A673 (cell line): ENCODE measurements around the gene PTPRK. TPM values are rescaled to one million over a fixed set of nuclear protein-coding genes. Genes with fewer than 3 reads are reported as not detected.

Experiments
- BruUV-seq: library from RNA; stranded (reverse); fragments of 400-500 nt; replicated peaks from 2 replicates; lab custom pipeline; 2021; lab: Mats Ljungman, UMichigan
- CTCF ChIA-PET: fragments of 300-600 bp; sonication (Branson Sonifier 250); formaldehyde crosslinking; loops from one replicate; lab custom pipeline; 2022; ENCODE audit warnings: antibody characterized with exemption; lab: Charles Lee
- POLR2A ChIA-PET: fragments of 300-600 bp; sonication (Branson Sonifier 250); formaldehyde crosslinking; loops from one replicate; lab custom pipeline; 2022; ENCODE audit warnings: antibody characterized with exemption; ENCODE audit not compliant: low non-redundant PET; lab: Charles Lee
- DNase-seq: peaks from one replicate; pipeline ENCODE4 v3.0.0-alpha.2; 2015; ENCODE audit warnings: low spot score
- H3K27ac ChIP-seq: fragments of 200-600 bp; sonication (generic); 2 replicates; pipeline ENCODE4 v1.5.1; 2016; ENCODE audit warnings: mixed run types, low read depth, mild to moderate bottlenecking, mixed read lengths, antibody characterized with exemption, low read length; ENCODE audit not compliant: poor library complexity, severe bottlenecking
- H3K27me3 ChIP-seq: fragments of 200-600 bp; sonication (generic); replicated peaks from 2 replicates; pipeline ENCODE4 v1.6.1; 2017; ENCODE audit warnings: mixed run types, low read depth, mild to moderate bottlenecking, mixed read lengths, antibody characterized with exemption, low read length; ENCODE audit not compliant: insufficient read depth, poor library complexity
- H3K36me3 ChIP-seq: fragments of 200-600 bp; sonication (generic); 2 replicates; pipeline ENCODE4 v1.6.1; 2016; ENCODE audit warnings: mixed run types, mild to moderate bottlenecking, mixed read lengths, antibody characterized with exemption, low read length; ENCODE audit not compliant: insufficient read depth, poor library complexity, severe bottlenecking
- H3K4me1 ChIP-seq: fragments of 200-600 bp; sonication (generic); 2 replicates; pipeline ENCODE4 v1.6.1; 2017; ENCODE audit warnings: mixed run types, mild to moderate bottlenecking, mixed read lengths, antibody characterized with exemption, low read length; ENCODE audit not compliant: insufficient read depth, poor library complexity, severe bottlenecking
- H3K4me3 ChIP-seq: fragments of 200-600 bp; sonication (generic); 2 replicates; pipeline ENCODE4 v1.5.1; 2016; ENCODE audit warnings: low read depth, mixed run types, mild to moderate bottlenecking, mixed read lengths, low read length; ENCODE audit not compliant: poor library complexity, severe bottlenecking
- H3K9me3 ChIP-seq: fragments of 200-600 bp; sonication (generic); 2 replicates; pipeline ENCODE4 v1.6.1; 2016; ENCODE audit warnings: mixed run types, low read depth, mild to moderate bottlenecking, mixed read lengths, antibody characterized with exemption, low read length; ENCODE audit not compliant: poor library complexity, severe bottlenecking
- CTCF ChIP-seq: fragments of 300-800, 200-600 bp; sonication (generic); conservative IDR thresholded peaks from 2 replicates; pipeline ENCODE4 v1.5.1; 2017; ENCODE audit warnings: low read depth, mild to moderate bottlenecking, antibody characterized with exemption, low read length, moderate library complexity, mixed read lengths
- EZH2 ChIP-seq: fragments of 200-600 bp; sonication (generic); IDR thresholded peaks from 2 replicates; pipeline ENCODE4 v1.6.1; 2017; ENCODE audit warnings: borderline replicate concordance, low read depth, mild to moderate bottlenecking, mixed read lengths, antibody characterized with exemption, low read length; ENCODE audit not compliant: poor library complexity, severe bottlenecking
- intact Hi-C: fragments of 100-400 bp; cut with micrococcal nuclease; formaldehyde crosslinking; loops from one replicate; pipeline ENCODE4 v1.10.0; 2022; ENCODE audit not compliant: unreplicated experiment
- total RNA-seq: library from RNA; stranded (reverse); gene quantifications from 2 replicates; pipeline ENCODE4 v1.2.3, GENCODE V29; 2021

Gene PTPRK
- total RNA-seq, 1 experiment from 2014 or later = 77.3 TPM

GRCh38 chr6:128516514-128516898, 3.9 kb downstream of the PTPRK start:
- CTCF ChIA-PET = interaction anchor here (0.6 to 1.1 kb wide), 3 partner anchors 81 to 780 kb away, joined by 3 to 7 read pairs (median 4); no protein-coding TSS in a partner anchor
- H3K36me3 ChIP-seq = no peaks in the 10 kb centered on the region
- POLR2A ChIA-PET = interaction anchor here (0.7 kb wide), 1 partner anchor 736 kb away, joined by 3 read pairs; no protein-coding TSS in a partner anchor
- peaks cover 66% of the 10 kb centered on the region for H3K4me1 ChIP-seq
- no peak overlapping the region for H3K27ac ChIP-seq
- BruUV-seq = no TSS peak
- no peaks in the 10 kb centered on the region for H3K9me3 ChIP-seq
- H3K27me3 ChIP-seq = no peaks in the 10 kb centered on the region
- H3K4me3 ChIP-seq = no peak overlapping the region
- TF ChIP-seq CTCF (peak; percentile 53), EZH2 (no peak)
- intact Hi-C loops = loop anchor here (1.0 to 10.0 kb wide), 6 partner anchors 79 to 779 kb away; no protein-coding TSS in a partner anchor
- DNase-seq = peak; percentile 71

- no peak overlapping the region for H3K4me3 ChIP-seq
- no peaks in the 10 kb centered on the region for H3K27me3 ChIP-seq
- POLR2A ChIA-PET = interaction anchor here (0.7 kb wide), 1 partner anchor 735 kb away, joined by 3 read pairs; no protein-coding TSS in a partner anchor
- H3K4me1 ChIP-seq = peaks cover 64% of the 10 kb centered on the region
- intact Hi-C loops = loop anchor here (1.0 to 10.0 kb wide), 6 partner anchors 79 to 779 kb away; no protein-coding TSS in a partner anchor
- BruUV-seq = no TSS peak
- CTCF ChIA-PET = interaction anchor here (0.5 to 0.7 kb wide), 3 partner anchors 81 to 826 kb away, joined by 3 to 7 read pairs (median 3); no protein-coding TSS in a partner anchor
- no peak for DNase-seq
- H3K27ac ChIP-seq = no peak overlapping the region
- TF ChIP-seq CTCF = no peak
- TF ChIP-seq EZH2 = no peak
- no peaks in the 10 kb centered on the region for H3K36me3 ChIP-seq
- H3K9me3 ChIP-seq = no peaks in the 10 kb centered on the region
Observed at GRCh38 chr6:128515550-128516513, 4.6 kb downstream of the PTPRK start.

GRCh38 chr6:128513878-128514277, 6.5 kb downstream of the PTPRK start:
- intact Hi-C loops = loop anchor here (10.0 kb wide), 1 partner anchor 741 kb away; no protein-coding TSS in a partner anchor
- TF ChIP-seq CTCF (no peak), EZH2 (no peak)
- Histone ChIP-seq H3K4me3 (no peak overlapping the region), H3K4me1 (peaks cover 75% of the 10 kb centered on the region), H3K27ac (no peak overlapping the region), H3K27me3 (no peaks in the 10 kb centered on the region), H3K36me3 (no peaks in the 10 kb centered on the region), H3K9me3 (no peaks in the 10 kb centered on the region)
- BruUV-seq = no TSS peak
- ChIA-PET CTCF (interaction anchor here (0.9 kb wide), 1 partner anchor 658 kb away, joined by 3 read pairs; no protein-coding TSS in a partner anchor), POLR2A (no interaction called here)
- no peak for DNase-seq
